GF-D8 (cell line): ENCODE measurements around the gene MFSD8.
"Not testable (repeated sequence)": the region's sequence is repeated elsewhere in the genome, so short reads cannot be mapped to it uniquely, and the experiment has no call there.

ENCODE experiments used
- DNase-seq: peaks from one replicate; lab custom pipeline; 2025; lab: John Stamatoyannopoulos, UW

MFSD8 gene

GRCh38 chr4:127965062-127965802 lies at the start of gene MFSD8, which contains the start of gene ABHD18:
TSS of gene MFSD8 (minus strand) at chr4:127965173. CDS start at chr4:127965133, 40 bp downstream.
TSS of gene ABHD18 (plus strand) at chr4:127965406. CDS start at chr4:127982956, 17,550 bp downstream.
- peak; percentile 98 for DNase-seq

GRCh38 chr4:128009428-128009827 lies 44.5 kb upstream of the MFSD8 start:
- no peak for DNase-seq

- no peak for DNase-seq
Measured at GRCh38 chr4:128006592-128006991, 41.6 kb upstream of the MFSD8 start.

GRCh38 chr4:127997534-127998388 lies 32.8 kb upstream of the MFSD8 start:
- no peak for DNase-seq

GRCh38 chr4:127996521-127996920 lies 31.5 kb upstream of the MFSD8 start:
- not testable (repeated sequence) for DNase-seq

- DNase-seq = no peak
Measured at GRCh38 chr4:127995776-127996175, 30.8 kb upstream of the MFSD8 start.

GRCh38 chr4:127993151-127993550 lies 28.2 kb upstream of the MFSD8 start:
- DNase-seq = peak; percentile 38

- DNase-seq = no peak
Measured at GRCh38 chr4:127988638-127989037, 23.7 kb upstream of the MFSD8 start.

GRCh38 chr4:127985989-127986388 lies 21.0 kb upstream of the MFSD8 start:
- DNase-seq = no peak

GRCh38 chr4:127982445-127982844 lies 17.5 kb upstream of the MFSD8 start:
- DNase-seq = no peak

GRCh38 chr4:127978930-127979329 lies 14.0 kb upstream of the MFSD8 start:
- no peak for DNase-seq

- DNase-seq = no peak
Measured at GRCh38 chr4:127975121-127975770, 10.3 kb upstream of the MFSD8 start.

GRCh38 chr4:127970925-127971324 lies 6.0 kb upstream of the MFSD8 start:
- not testable (repeated sequence) for DNase-seq

- no peak for DNase-seq
Measured at GRCh38 chr4:127968586-127968985, 3.6 kb upstream of the MFSD8 start.

- DNase-seq = no peak
Measured at GRCh38 chr4:127967141-127967775, 2.3 kb upstream of the MFSD8 start.

- DNase-seq = peak; percentile 19
Measured at GRCh38 chr4:127965803-127966175, 816 bp upstream of the MFSD8 start.

GRCh38 chr4:127964426-127965061 lies 429 bp downstream of the MFSD8 start:
- peak; percentile 36 for DNase-seq

GRCh38 chr4:127963633-127964398 lies 1.2 kb downstream of the MFSD8 start:
- DNase-seq = not testable (repeated sequence)

GRCh38 chr4:127959794-127960193 lies 5.2 kb downstream of the MFSD8 start:
- no peak for DNase-seq

GRCh38 chr4:127957105-127957504 lies 7.9 kb downstream of the MFSD8 start:
- DNase-seq = no peak

GRCh38 chr4:127936974-127937373 lies 28.0 kb downstream of the MFSD8 start:
- DNase-seq = no peak
